ENCODE measurements around the gene ACTR6.
"Not testable (repeated sequence)": the region's sequence is repeated elsewhere in the genome, so short reads cannot be mapped to it uniquely, and the experiment has no call there.

ACTR6 gene

GRCh38 chr12:100222173-100222572 is 21.6 kb downstream of the ACTR6 start:
- not testable (repeated sequence) for DNase-seq

DNA sequence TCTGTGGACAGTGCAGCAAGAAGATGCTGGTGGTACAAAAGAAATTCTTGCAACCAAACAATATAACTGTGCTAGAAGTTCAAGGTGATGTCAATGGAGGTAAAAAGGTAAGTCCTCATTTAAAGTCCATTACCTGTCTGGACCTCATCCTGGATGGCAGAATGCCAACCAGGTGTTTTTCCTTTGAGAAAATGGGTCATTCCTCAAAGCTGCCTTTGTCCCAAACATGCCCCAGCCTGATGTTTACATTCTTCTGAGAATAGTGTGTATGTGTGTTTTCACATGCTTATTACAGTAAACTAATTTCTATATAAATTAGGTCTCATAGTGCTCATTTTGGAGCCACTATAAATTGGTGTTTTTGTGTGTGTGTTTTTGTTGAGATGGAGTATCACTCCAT is 24.9 kb downstream of the ACTR6 start:
- no peak for DNase-seq

- DNase-seq, result peak; percentile 4
Measured at GRCh38 chr12:100229036-100229635, 28.5 kb downstream of the ACTR6 start.

DNA sequence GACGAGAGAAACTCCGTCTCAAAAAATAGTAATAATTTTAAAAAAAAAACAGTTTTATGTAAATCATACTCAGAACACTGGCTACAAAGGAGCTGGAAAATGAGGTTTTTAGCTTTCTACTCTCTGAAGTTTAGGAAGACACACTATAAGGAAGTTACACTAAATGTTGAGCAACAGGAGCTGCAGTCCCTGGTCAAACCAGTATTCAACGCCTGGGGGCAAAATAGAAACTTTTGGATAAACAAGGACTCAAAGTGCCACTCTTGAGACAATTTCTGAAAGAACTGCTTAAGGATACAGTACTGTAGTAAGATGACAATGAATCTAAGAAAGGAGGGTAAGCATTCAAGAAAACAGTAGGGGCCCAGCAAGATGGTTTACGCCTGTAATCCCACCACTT is 29.3 kb downstream of the ACTR6 start:
- DNase-seq, result no peak

GRCh38 chr12:100231873-100232272 is 31.3 kb downstream of the ACTR6 start:
- not testable (repeated sequence) for DNase-seq

DNA sequence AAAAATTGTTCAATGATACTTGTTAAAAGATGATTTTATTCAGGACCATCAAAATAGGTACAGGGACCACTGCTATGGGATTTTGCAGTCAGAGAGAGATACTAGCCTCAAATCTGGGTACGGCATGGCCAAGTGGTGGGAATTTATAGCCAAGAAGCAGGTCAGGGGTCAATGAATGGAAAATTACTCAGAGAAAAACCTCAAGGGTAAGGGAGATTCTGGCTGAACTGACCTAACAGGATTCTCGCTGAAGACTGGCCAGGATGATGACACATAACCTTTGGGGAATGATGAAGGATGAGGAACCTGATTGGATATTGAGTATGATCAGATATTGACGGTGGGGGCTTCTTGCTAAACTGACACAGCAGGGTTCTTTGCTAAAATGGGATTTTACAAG is 33.6 kb downstream of the ACTR6 start:
- DNase-seq, result no peak

DNA sequence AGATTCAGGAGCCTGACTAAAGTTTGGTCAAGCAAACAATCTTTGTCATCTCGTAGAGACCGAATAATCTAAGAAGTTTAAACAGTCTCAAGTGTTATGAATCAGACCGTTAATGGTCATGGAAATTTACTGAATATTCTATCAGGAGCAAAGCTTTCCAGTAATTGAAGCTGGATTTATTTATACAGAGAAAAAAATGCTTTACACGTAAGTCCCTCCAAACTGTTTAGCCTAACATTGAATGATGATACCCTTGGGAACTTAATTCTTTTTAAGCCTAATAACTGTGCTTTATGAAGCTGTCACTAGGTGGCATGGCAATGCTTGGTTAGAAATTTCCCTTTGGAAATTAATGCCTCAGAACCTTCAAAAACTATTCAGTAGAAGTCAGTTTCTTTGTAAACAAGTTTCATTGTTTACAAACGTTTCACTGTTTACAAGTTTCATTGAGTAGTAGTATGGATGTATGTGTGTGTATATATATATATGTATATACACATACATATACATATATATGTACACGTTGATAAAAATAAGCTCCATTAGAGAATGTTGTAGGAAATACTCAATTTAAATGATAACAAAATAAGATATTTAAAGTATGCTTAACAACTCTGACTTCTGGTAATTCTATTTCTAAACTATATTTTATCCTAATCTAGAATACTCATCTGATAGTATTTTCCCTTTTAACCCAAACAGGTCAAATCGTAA is 34.1 kb downstream of the ACTR6 start:
- DNase-seq, result peak; percentile 21

GRCh38 chr12:100238801-100239200 is 38.2 kb downstream of the ACTR6 start:
- DNase-seq, result no peak

GRCh38 chr12:100239589-100239988 is 39.0 kb downstream of the ACTR6 start:
- no peak for DNase-seq

DNA sequence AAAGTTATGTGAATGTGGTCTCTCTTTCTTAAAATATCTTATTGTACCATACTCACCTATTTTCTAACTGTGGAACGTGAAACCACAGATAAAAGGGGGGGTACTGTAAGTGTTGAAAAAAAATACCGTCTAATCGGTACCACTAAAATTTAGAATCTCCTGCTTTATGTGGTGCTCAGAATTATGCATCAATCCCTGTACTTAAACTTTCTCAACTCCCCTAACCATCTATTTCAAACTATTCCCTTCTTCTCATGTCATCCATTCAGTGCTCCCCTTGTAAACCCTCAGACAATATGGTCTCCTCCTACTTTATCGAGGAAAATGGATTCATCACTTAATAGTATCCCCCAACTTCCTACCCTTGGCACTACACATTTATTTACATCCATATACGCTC is 42.5 kb downstream of the ACTR6 start:
- no peak for DNase-seq

DNA sequence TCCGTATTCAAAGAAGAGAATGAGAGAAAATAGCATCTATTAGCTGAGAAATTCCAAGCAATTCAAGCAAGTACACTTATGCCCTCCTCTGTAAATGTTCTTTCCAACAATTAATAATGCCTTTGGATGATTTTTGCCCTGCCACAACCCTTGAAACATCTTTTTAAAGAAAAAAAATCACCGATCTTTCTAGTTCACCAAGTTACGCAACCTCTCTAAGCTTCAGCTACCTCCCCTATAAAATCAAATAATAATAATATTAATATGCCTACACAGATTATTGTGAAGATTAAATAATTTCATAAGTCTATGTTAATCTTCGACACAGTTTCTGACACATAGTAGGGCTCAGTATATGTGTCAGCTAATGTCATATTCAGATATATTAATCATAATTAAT is 47.1 kb downstream of the ACTR6 start:
- no peak for DNase-seq

DNA sequence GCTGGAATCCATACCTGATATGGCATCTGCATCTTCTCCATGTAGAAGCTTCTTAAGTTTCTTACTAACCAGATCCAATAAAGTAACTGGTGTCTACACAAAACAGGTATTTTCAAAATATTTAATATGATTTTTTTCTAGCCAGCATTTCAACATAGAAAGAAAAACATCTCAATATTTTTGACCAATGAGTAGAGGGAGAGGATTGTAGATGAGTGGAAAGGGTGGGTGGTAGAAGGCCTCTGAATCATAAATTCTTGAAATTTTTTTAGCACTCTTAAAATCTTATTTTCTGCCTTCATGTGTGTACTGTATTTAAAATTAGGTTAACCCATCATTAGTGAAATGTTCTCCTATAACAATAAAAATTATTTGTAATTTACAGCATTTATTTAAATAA is 48.3 kb downstream of the ACTR6 start:
- DNase-seq, result no peak

DNA sequence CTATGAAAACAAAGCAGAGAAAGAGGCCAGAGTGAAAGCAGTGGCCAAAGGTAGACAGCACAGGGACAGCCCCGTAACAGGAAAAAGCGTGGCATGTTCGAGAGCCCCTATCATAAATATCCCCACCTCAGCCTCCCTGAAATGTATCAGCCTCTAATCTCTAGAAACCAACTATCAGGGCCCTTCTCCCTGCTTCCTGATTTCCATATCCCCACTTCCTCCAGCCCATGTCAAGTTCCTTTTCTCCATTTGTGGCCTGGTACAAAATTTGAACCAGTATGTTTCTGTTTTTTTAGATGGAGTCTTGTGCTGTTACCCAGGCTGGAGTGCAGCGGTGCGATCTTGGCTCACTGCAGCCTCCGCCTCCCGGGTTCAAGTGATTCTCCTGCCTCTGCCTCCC is 49.3 kb downstream of the ACTR6 start:
- DNase-seq, result no peak

DNA sequence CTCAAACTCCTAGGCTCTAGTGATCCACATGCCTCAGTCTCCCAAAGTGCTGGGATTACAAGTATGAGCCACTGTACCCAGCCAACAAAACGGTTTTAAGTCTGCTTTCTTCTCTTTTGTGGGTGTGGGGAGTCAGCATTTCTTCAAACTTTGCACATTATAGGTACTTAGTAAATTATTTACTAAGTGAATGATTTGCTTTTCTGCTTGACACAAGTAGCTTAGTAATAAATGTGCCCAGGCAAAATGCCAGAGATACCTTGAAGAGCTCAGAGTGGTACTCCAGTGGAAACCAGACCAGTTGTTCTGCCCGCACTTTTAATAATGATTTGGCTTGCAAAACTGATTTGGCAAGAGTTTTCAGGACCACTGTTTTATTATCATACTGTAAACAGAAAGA is 51.3 kb downstream of the ACTR6 start:
- no peak for DNase-seq

GRCh38 chr12:100253437-100253836 is 52.8 kb downstream of the ACTR6 start:
- no peak for DNase-seq

GRCh38 chr12:100254876-100255275 is 54.3 kb downstream of the ACTR6 start:
- DNase-seq, result no peak

DNA sequence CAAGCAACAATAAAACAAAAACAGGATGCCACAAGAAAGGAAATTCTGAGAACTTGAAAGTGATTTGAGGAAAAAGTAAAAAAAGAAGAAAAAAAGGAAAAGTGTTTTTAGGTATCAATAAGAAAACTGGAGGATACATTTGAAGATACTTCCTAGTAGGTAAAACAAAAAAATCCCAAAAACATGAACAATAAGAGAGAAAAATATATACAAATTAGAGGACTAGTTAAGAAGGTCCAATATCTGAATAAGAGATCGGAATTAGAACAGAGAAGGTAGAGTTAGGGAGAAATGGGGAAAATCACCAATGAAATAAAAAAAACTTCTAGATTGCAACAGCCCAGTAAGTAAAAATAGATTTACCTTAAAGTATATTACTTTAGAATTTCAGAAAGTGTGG is 57.5 kb downstream of the ACTR6 start:
- DNase-seq, result no peak

DNA sequence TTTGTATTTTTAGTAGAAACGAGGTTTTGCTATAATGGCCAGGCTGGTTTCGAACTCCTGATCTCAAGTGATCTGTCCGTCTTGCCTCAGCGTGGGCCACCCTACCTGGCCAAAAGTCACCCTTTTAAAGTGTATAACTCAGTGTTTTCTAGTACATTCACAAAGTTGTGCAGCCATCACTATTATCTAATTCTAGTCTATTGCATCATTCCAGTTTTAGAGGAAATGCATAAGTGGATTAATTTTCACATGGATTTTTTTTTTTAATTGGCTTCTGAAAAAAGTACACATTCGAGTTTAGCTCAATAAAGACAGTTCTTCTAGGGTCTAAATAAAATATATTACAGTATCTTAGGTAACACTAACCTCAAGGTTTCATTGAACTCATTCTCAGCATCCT is 62.5 kb downstream of the ACTR6 start:
- no peak for DNase-seq

DNA sequence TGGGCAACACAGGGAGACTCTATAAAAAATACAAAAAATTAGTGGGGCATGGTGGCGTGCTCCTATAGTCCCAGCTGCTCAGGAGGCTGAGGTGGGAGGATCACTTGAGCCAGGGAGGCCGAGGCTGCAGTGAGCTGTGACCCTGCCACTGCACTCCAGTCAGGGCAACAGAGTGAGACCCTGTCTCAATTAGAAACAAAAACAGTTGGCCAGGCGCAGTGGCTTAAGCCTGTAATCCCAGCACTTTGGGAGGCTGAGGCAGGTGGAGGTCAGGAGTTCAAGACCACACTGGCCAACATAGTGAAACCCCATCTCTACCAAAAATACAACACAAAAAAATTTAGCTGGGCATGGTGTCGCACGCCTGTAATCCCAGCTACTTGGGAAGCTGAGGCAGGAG is 64.5 kb downstream of the ACTR6 start:
- DNase-seq, result not testable (repeated sequence)

- DNase-seq, result no peak
Measured at GRCh38 chr12:100265732-100266584, 65.3 kb downstream of the ACTR6 start.

GRCh38 chr12:100266585-100266834 is 65.9 kb downstream of the ACTR6 start:
- DNase-seq, result no peak

- peak; percentile 91 for DNase-seq
Measured at GRCh38 chr12:100266835-100267602, 66.4 kb downstream of the ACTR6 start, which contains the start of the genes DEPDC4 and SCYL2. TSS of gene DEPDC4 (minus strand) at chr12:100267079. CDS start at chr12:100267076, 3 bp downstream. TSS of gene SCYL2 (plus strand) at chr12:100267177. CDS start at chr12:100282971, 15,794 bp downstream.

DNA sequence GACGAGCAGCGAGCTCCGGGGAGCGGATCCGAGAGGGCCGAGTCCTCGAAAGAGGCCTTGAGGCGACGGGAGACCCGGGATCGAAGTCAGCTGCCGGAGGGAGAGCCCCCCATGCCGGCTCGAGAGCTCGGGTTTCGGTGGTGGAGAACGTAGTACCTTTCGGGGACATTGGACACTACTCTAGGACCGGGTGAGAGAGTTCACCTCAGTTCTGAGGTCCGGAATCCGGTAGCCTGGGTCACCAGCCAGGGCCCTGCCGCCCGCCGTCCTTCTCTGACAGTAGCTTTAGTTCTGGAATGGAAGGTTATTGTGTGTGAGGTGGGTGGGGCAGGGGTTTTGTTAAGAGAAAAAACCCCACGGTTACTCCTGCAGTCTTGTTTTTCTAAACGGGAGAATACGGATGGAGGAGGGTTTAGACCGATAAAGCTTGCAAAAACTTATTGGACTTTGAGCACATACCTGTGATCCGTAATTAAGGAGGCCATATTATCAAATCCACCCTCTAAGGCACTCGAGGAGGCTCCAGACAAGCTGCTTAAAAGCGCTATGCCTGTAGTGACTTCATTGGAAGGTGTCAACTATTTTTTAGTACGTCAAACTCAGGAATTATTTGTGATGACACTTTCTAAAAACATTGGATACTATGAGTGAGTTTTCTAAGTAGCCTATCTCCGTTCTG is 67.1 kb downstream of the ACTR6 start:
- DNase-seq, result no peak
